H1 (cell line): ENCODE data around the gene ARF3.

Experiments
- ASH2L ChIP-seq: fragments of 200-600, 300-600 bp; sonication (generic); IDR thresholded peaks from one replicate; pipeline ENCODE4 v1.7.1; 2017; ENCODE audit warnings: low read length
- CBX8 ChIP-seq: fragments of 300-800, 300-1000 bp; sonication (generic); IDR thresholded peaks from 2 replicates; pipeline ENCODE4 v1.7.1; 2016; ENCODE audit warnings: low read depth, low read length, borderline replicate concordance
- POLR2A ChIP-seq, 2 experiments: IDR thresholded peaks; 1 replicate in 1 of 2; 2 replicates in 1 of 2; pipeline ENCODE4 v1.6.1; 2011; ENCODE audit warnings: low read depth in 2 of 2, low read length in 2 of 2, mild to moderate bottlenecking in 2 of 2; ENCODE audit errors: control extremely low read depth in 1 of 2
- SAP30 ChIP-seq: fragments of 300-600 bp; sonication (generic); IDR thresholded peaks from 2 replicates; pipeline ENCODE4 v1.7.1; 2012; ENCODE audit warnings: low read length, moderate library complexity, mild to moderate bottlenecking, inconsistent platforms; ENCODE audit not compliant: insufficient read depth, insufficient replicate concordance
- SIN3A ChIP-seq, 2 experiments: IDR thresholded peaks in 1 of 2; conservative IDR thresholded peaks in 1 of 2; 2 replicates each; pipeline ENCODE4 v1.6.1; 2011 to 2012; ENCODE audit warnings: low read length in 2 of 2, improper control_type of control experiment in 1 of 2, low read depth in 1 of 2, mild to moderate bottlenecking in 1 of 2
- SUZ12 ChIP-seq: fragments of 200-600 bp; sonication (generic); IDR thresholded peaks from 2 replicates; pipeline ENCODE4 v1.6.1; 2012; ENCODE audit warnings: mild to moderate bottlenecking, inconsistent platforms, low read length, moderate library complexity, mixed read lengths
- TF ChIP-seq, protein P1 (sequence below): IDR thresholded peaks from 2 replicates; pipeline ENCODE4 v1.6.1; 2011; ENCODE audit warnings: low read depth, mild to moderate bottlenecking, low read length; ENCODE audit not compliant: insufficient read depth
- TF ChIP-seq, protein P2 (sequence below), 3 experiments: IDR thresholded peaks; 1 replicate in 2 of 3; 2 replicates in 1 of 3; pipeline versions ENCODE4 v1.5.1 to v1.6.1; 2011; ENCODE audit warnings: low read length in 3 of 3, mild to moderate bottlenecking in 3 of 3, inconsistent platforms in 2 of 3, low read depth in 1 of 3, moderate library complexity in 1 of 3; ENCODE audit not compliant: insufficient read depth in 1 of 3; ENCODE audit errors: control extremely low read depth in 1 of 3
- TF ChIP-seq, protein P3 (sequence below): IDR thresholded peaks from 2 replicates; pipeline ENCODE4 v1.6.1; 2012; ENCODE audit warnings: inconsistent platforms

DNA sequence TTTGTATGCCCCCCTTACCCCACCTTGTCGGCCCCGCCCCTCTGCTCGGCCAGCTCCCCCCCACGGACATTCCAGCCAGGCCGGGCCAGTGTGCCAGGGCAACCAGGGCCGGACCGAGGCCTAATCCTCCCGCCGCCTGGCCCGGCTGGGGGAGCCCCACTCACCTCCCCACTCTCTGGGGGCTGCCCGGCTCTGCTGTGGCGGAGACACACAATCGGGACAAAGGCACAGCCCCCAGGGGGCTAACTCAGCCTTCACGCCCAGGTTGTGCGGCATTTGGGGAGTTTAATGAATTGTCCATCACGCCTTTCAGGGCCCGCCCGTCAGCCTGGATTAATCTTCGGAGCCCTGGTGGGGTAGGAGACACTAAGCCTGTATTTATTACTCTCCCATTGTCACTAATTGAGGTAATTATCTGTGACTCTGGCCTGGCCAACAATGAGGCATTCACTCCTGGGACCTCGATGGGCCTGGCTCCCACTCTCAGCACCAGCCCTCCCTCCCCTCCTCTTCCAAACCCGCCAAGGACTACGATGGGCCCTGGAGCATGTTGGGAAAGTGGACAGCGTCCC lies 29.5 kb upstream of the ARF3 start:
- no peak for TF ChIP-seq SUZ12
- TF ChIP-seq, protein P1, sequence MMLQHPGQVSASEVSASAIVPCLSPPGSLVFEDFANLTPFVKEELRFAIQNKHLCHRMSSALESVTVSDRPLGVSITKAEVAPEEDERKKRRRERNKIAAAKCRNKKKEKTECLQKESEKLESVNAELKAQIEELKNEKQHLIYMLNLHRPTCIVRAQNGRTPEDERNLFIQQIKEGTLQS, result no peak
- TF ChIP-seq, protein P2, sequence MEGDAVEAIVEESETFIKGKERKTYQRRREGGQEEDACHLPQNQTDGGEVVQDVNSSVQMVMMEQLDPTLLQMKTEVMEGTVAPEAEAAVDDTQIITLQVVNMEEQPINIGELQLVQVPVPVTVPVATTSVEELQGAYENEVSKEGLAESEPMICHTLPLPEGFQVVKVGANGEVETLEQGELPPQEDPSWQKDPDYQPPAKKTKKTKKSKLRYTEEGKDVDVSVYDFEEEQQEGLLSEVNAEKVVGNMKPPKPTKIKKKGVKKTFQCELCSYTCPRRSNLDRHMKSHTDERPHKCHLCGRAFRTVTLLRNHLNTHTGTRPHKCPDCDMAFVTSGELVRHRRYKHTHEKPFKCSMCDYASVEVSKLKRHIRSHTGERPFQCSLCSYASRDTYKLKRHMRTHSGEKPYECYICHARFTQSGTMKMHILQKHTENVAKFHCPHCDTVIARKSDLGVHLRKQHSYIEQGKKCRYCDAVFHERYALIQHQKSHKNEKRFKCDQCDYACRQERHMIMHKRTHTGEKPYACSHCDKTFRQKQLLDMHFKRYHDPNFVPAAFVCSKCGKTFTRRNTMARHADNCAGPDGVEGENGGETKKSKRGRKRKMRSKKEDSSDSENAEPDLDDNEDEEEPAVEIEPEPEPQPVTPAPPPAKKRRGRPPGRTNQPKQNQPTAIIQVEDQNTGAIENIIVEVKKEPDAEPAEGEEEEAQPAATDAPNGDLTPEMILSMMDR (IDR thresholded peaks at IDR 0.05; ENCODE audit: control extremely low read depth in 1 of 3, insufficient read depth in 1 of 3, low read depth in 1 of 3, low read length in 3 of 3), result no peak
- TF ChIP-seq CBX8, result no peak
- TF ChIP-seq, protein P3, sequence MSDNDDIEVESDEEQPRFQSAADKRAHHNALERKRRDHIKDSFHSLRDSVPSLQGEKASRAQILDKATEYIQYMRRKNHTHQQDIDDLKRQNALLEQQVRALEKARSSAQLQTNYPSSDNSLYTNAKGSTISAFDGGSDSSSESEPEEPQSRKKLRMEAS, result no peak
- TF ChIP-seq ASH2L, result no peak
- TF ChIP-seq SAP30, result no peak
- TF ChIP-seq SIN3A (conservative IDR thresholded peaks at IDR 0.05 in 1 of 2, IDR thresholded peaks at IDR 0.05 in 1 of 2; ENCODE audit: low read depth in 1 of 2, low read length in 2 of 2), result no peak
- no peak for TF ChIP-seq POLR2A (IDR thresholded peaks at IDR 0.05; ENCODE audit: control extremely low read depth in 1 of 2, low read depth in 2 of 2, low read length in 2 of 2)
